ENCODE measurements around the gene SLC11A1. TPM values are rescaled to one million over a fixed set of nuclear protein-coding genes. Genes with fewer than 3 reads are reported as not detected.

The SLC11A1 gene
- total RNA-seq, 2 experiments from 2014 or later = 0.13 to 0.23 TPM

GRCh38 chr2:218366621-218367414, 15.3 kb upstream of the SLC11A1 start:
- Mint-ChIP-seq H3K27me3 (peaks cover 1% of the 10 kb centered on the region), H3K27ac (peak overlapping the region; percentile 61), H3K36me3 (ENCODE audit: low read depth) (no peaks in the 10 kb centered on the region), H3K4me1 (ENCODE audit: low read depth) (peaks cover 16% of the 10 kb centered on the region), H3K4me3 (peak overlapping the region; percentile 66), H3K9me3 (no peaks in the 10 kb centered on the region)
- TF ChIP-seq CTCF (IDR thresholded peaks at IDR 0.05) = no peak
- ChIA-PET POLR2A (no interaction called here), CTCF (interaction anchor here (0.8 to 2.1 kb wide), 5 partner anchors 10 to 76 kb away, joined by 3 to 5 read pairs (median 4); partner anchors contain the start of gene CATIP)
- intact Hi-C loops (cut with micrococcal nuclease) = no loop called here
- DNase-seq (no peak), ATAC-seq (no peak)

GRCh38 chr2:218367415-218368149, 14.5 kb upstream of the SLC11A1 start:
- no peak for TF ChIP-seq CTCF (IDR thresholded peaks at IDR 0.05)
- intact Hi-C loops (cut with micrococcal nuclease) = no loop called here
- peak overlapping the region; percentile 80 for H3K27ac Mint-ChIP-seq
- H3K9me3 Mint-ChIP-seq = no peaks in the 10 kb centered on the region
- ChIA-PET POLR2A (no interaction called here), CTCF (interaction anchor here (0.8 to 1.4 kb wide), 4 partner anchors 11 to 77 kb away, joined by 3 to 5 read pairs (median 4); partner anchors contain the start of gene CATIP)
- H3K27me3 Mint-ChIP-seq = peaks cover 1% of the 10 kb centered on the region
- ATAC-seq (peak; percentile 96), DNase-seq (peak; percentile 82)
- no peaks in the 10 kb centered on the region for H3K36me3 Mint-ChIP-seq (ENCODE audit: low read depth)
- H3K4me1 Mint-ChIP-seq (ENCODE audit: low read depth) = peaks cover 16% of the 10 kb centered on the region
- H3K4me3 Mint-ChIP-seq = peak overlapping the region; percentile 66

GRCh38 chr2:218368150-218368528, 13.9 kb upstream of the SLC11A1 start:
- peak overlapping the region; percentile 72 for H3K27ac Mint-ChIP-seq
- POLR2A ChIA-PET = no interaction called here

GRCh38 chr2:218368621-218369153, 13.4 kb upstream of the SLC11A1 start:
- Mint-ChIP-seq H3K9me3 (no peaks in the 10 kb centered on the region), H3K4me1 (ENCODE audit: low read depth) (peaks cover 16% of the 10 kb centered on the region), H3K4me3 (peak overlapping the region; percentile 66), H3K27me3 (peaks cover 1% of the 10 kb centered on the region), H3K36me3 (ENCODE audit: low read depth) (no peaks in the 10 kb centered on the region), H3K27ac (no peak overlapping the region)
- DNase-seq (no peak), ATAC-seq (no peak)
- CTCF ChIA-PET = interaction anchor here (1.0 kb wide), 1 partner anchor 67 kb away, joined by 3 read pairs; no protein-coding TSS in a partner anchor
- intact Hi-C loops (cut with micrococcal nuclease) = no loop called here
- POLR2A ChIA-PET = interaction anchor here (0.7 kb wide), 1 partner anchor 28 kb away, joined by 3 read pairs; no protein-coding TSS in a partner anchor
- TF ChIP-seq CTCF (IDR thresholded peaks at IDR 0.05) = no peak

More at GRCh38 chr2:218368150-218368528, 13.9 kb upstream of the SLC11A1 start:
- Mint-ChIP-seq H3K36me3 (ENCODE audit: low read depth) (no peaks in the 10 kb centered on the region), H3K4me3 (peak overlapping the region; percentile 66), H3K4me1 (ENCODE audit: low read depth) (peaks cover 16% of the 10 kb centered on the region), H3K9me3 (no peaks in the 10 kb centered on the region), H3K27me3 (peaks cover 1% of the 10 kb centered on the region)
- TF ChIP-seq CTCF (IDR thresholded peaks at IDR 0.05) = no peak
- intact Hi-C loops (cut with micrococcal nuclease) = no loop called here
- no peak for ATAC-seq
- no peak for DNase-seq
- CTCF ChIA-PET = interaction anchor here (1.4 kb wide), 1 partner anchor 12 kb away, joined by 5 read pairs; no protein-coding TSS in a partner anchor

Measured in activated CD8-positive, alpha-beta T cell treated with anti-CD3 and anti-CD28 coated beads for 36 hours (primary cell).